HEK293T (cell line): ENCODE data around the gene RCSD1.

Experiments
- CTCF ChIA-PET: fragments of 350-600 bp; formaldehyde crosslinking; extraction: SDS; loops from one replicate; lab custom pipeline; 2021; ENCODE audit warnings: antibody characterized with exemption, inconsistent platforms; lab: Yijun Ruan, JAX
- POLR2A ChIA-PET: fragments of 350-600 bp; formaldehyde crosslinking; extraction: SDS; loops from one replicate; lab custom pipeline; 2020; ENCODE audit warnings: antibody characterized with exemption, inconsistent platforms; lab: Yijun Ruan, JAX
- DNase-seq: peaks from one replicate; pipeline ENCODE4 v3.0.0; 2012; ENCODE audit warnings: mixed read lengths; ENCODE audit errors: extremely low spot score
- ARNT ChIP-seq: fragments of 450-650 bp; IDR thresholded peaks from 2 replicates; pipeline ENCODE4 v1.6.1; 2017; ENCODE audit warnings: mild to moderate bottlenecking
- BHLHE40 ChIP-seq: fragments of 450-650 bp; IDR thresholded peaks from 2 replicates; pipeline ENCODE4 v1.6.1; 2016; ENCODE audit warnings: mild to moderate bottlenecking, moderate library complexity, borderline replicate concordance
- CTBP1 ChIP-seq: fragments of 450-650 bp; IDR thresholded peaks from 2 replicates; pipeline ENCODE4 v1.6.1; 2016; ENCODE audit warnings: borderline replicate concordance
- ELF4 ChIP-seq: fragments of 450-650 bp; IDR thresholded peaks from 2 replicates; pipeline ENCODE4 v1.6.1; 2017; ENCODE audit warnings: antibody characterized with exemption
- FOXA1 ChIP-seq: fragments of 450-650 bp; IDR thresholded peaks from 2 replicates; pipeline ENCODE4 v1.6.1; 2016; ENCODE audit warnings: mild to moderate bottlenecking
- FOXK2 ChIP-seq: fragments of 450-650 bp; IDR thresholded peaks from 2 replicates; pipeline ENCODE4 v1.6.1; 2016; ENCODE audit warnings: mild to moderate bottlenecking
- FOXM1 ChIP-seq: fragments of 450-650 bp; IDR thresholded peaks from 2 replicates; pipeline ENCODE4 v1.6.1; 2017; ENCODE audit warnings: mild to moderate bottlenecking, borderline replicate concordance
- HDGF ChIP-seq: fragments of 450-650 bp; IDR thresholded peaks from 2 replicates; pipeline ENCODE4 v1.6.1; 2017; ENCODE audit warnings: antibody characterized with exemption, borderline replicate concordance
- L3MBTL2 ChIP-seq: fragments of 450-650 bp; conservative IDR thresholded peaks from 2 replicates; pipeline ENCODE4 v1.6.1; 2016; ENCODE audit warnings: mild to moderate bottlenecking
- LEF1 ChIP-seq: fragments of 450-650 bp; IDR thresholded peaks from 2 replicates; pipeline ENCODE4 v1.6.1; 2017; ENCODE audit warnings: mild to moderate bottlenecking, borderline replicate concordance
- NFRKB ChIP-seq: fragments of 450-650 bp; IDR thresholded peaks from 2 replicates; pipeline ENCODE4 v1.6.1; 2016; ENCODE audit warnings: mild to moderate bottlenecking, moderate library complexity
- SP1 ChIP-seq: fragments of 450-650 bp; IDR thresholded peaks from 2 replicates; pipeline ENCODE4 v1.6.1; 2017
- SUZ12 ChIP-seq: fragments of 450-650 bp; IDR thresholded peaks from 2 replicates; pipeline ENCODE4 v1.6.1; 2016; ENCODE audit warnings: mild to moderate bottlenecking
- TARDBP ChIP-seq: fragments of 450-650 bp; IDR thresholded peaks from 2 replicates; pipeline ENCODE4 v1.6.1; 2016
- ZNF384 ChIP-seq: fragments of 450-650 bp; IDR thresholded peaks from 2 replicates; pipeline ENCODE4 v1.6.1; 2016
- TF ChIP-seq, protein P1 (sequence below): fragments of 450-650 bp; IDR thresholded peaks from 2 replicates; pipeline ENCODE4 v1.6.1; 2016

The RCSD1 gene

DNA sequence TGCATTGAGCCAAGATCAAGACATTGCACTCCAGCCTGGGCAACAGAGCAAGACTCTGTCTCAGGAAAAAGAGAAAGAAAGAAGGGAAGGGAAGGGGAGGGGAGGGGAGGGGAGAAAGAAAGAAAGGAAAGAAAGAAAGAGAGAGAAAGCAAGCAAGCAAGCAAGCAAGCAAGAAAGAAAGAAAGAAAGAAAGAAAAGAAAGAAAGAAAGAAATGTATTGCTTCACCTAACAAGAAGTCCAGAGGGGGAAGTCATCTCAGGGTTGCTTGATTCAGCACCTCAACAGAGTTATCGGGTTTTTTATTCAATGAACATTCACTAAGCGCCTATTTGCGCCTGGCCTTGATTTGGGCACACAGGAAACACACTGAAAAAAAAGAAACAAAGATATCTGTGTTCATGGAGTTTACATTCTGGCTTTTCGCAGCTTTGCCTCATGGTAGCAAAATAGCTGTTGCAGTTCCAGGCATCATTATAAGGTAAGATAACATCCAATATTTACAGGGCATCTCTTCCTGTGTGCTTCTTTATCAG is 8.2 kb upstream of the RCSD1 start:
- CTCF ChIA-PET: no interaction called here
- no peak for DNase-seq
- POLR2A ChIA-PET: no interaction called here
- no peak for TF ChIP-seq SUZ12
- TF ChIP-seq FOXM1: no peak
- no peak for TF ChIP-seq FOXK2
- no peak for TF ChIP-seq L3MBTL2
- no peak for TF ChIP-seq FOXA1

DNA sequence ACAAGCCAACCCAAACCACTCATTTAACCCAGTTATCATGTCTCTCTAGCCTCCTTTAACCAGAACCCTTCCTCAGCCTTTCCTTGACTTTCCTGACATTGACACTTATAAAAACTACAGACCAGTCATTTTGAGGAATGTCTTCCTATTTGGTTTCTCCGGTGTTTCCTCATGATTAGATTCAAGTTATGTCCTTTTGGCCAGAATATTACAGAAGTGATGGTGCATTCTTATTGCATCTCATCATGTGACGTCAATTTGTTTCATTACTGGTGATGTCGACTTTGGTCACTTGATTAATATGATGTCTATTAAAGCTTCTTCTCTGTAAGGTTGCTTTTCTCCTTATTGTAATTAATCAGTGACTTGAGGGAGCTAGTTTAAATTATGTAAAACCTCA is 6.1 kb upstream of the RCSD1 start:
- ChIA-PET POLR2A (no interaction called here), CTCF (no interaction called here)
- no peak for DNase-seq
- TF ChIP-seq L3MBTL2: no peak
- TF ChIP-seq ELF4: no peak

DNA sequence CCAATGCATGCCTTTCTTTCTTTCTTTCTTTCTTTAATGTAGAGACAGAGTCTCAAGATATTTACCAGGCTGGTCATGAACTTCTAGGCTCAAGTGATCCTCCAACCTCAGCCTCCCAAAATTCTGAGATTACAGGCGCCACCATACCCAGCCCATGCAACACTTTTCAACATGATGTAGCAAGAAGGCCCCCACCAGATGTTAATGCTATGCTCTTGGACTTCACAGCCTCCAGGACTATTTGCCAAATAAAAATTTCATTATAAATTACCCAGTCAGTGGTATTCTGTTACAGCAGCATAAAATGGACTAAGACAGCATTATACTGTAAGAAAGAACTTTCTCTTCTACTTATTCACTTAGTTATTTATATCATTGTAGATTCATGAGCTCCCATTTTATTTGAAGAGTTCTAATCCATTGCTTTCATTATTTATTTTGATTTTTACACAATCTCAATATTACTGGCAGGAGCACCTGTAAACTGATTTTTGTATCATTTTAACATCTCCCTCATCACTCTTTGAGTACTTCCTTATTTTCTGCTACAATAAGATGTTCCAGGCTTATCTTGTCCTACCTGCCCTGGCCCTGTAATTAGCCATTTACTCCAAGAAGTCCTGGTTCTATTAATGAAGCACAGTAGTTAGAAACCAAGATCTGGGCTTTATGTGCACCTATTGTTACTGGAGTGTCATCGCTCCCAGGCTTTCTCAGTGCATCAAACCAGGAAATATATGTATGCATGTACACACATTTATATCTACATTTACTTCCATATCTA is 4.8 kb upstream of the RCSD1 start:
- no peak for TF ChIP-seq SUZ12
- no peak for TF ChIP-seq ARNT
- no peak for TF ChIP-seq L3MBTL2
- TF ChIP-seq HDGF: no peak
- TF ChIP-seq LEF1: no peak
- TF ChIP-seq BHLHE40: no peak
- no peak for TF ChIP-seq NFRKB
- TF ChIP-seq ELF4: no peak
- TF ChIP-seq FOXK2: no peak
- TF ChIP-seq FOXA1: no peak
- TF ChIP-seq ZNF384: no peak
- ChIA-PET CTCF (no interaction called here), POLR2A (no interaction called here)
- no peak for DNase-seq

DNA sequence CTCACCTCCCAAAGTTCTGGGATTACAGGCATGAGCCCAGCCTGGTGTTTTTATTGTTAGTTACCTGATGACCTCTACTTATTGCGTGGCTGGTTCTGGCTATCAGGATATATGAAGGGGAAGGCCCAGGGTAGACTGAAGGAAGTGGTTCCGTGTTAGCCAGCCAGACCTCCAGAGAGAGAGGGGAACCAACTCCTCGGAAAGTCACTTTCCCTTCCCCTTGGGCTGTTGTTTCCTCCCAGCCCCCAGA is 2.5 kb upstream of the RCSD1 start:
- TF ChIP-seq CTBP1 (no peak), LEF1 (no peak), TARDBP (no peak), NFRKB (no peak), FOXM1 (no peak), FOXK2 (no peak)
- ChIA-PET POLR2A (no interaction called here), CTCF (interaction anchor here (0.6 kb wide), 1 partner anchor 151 kb away, joined by 3 read pairs; no protein-coding TSS in a partner anchor)
- DNase-seq: no peak

DNA sequence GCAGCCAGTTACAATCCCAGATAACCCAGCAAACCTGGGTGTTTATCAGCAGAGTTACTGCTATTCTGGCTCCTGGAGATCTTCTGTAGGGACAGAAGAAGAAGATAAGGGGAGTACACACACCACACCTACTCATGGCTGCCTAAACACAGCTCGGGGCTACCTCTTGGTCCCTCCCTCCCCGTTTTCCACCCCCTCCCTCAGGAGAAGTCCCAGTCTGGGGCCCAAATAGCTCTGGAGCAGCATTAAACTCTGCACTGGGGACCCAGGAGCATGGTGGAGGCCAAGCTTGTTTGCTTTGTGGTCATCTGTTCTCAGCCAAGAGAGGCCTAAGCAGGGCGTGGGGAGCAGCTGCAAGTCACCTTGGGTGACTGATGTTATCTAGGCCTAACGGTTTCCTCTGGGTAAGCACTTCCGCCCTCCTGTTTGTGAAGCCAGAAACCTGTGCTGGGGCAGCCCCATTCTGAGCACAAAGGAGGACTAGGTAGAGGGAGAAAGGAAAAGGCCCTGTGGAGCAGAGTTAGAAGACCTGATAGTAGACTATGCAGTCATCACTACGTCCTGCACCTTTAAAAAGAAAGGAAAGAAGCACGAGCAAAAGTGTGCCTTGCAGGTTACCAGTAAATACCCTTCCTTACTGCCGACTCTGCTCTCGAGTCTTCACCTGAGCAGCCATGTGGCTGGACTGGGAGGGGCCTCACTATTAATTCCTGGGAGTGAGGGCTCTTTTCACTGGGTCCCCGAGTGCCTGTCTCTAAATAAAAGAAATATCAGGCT is 2.0 kb upstream of the RCSD1 start:
- ChIA-PET CTCF (interaction anchor here (0.6 kb wide), 1 partner anchor 151 kb away, joined by 3 read pairs; no protein-coding TSS in a partner anchor), POLR2A (no interaction called here)
- no peak for TF ChIP-seq BHLHE40
- TF ChIP-seq SP1: no peak
- TF ChIP-seq FOXM1: no peak
- DNase-seq: no peak

DNA sequence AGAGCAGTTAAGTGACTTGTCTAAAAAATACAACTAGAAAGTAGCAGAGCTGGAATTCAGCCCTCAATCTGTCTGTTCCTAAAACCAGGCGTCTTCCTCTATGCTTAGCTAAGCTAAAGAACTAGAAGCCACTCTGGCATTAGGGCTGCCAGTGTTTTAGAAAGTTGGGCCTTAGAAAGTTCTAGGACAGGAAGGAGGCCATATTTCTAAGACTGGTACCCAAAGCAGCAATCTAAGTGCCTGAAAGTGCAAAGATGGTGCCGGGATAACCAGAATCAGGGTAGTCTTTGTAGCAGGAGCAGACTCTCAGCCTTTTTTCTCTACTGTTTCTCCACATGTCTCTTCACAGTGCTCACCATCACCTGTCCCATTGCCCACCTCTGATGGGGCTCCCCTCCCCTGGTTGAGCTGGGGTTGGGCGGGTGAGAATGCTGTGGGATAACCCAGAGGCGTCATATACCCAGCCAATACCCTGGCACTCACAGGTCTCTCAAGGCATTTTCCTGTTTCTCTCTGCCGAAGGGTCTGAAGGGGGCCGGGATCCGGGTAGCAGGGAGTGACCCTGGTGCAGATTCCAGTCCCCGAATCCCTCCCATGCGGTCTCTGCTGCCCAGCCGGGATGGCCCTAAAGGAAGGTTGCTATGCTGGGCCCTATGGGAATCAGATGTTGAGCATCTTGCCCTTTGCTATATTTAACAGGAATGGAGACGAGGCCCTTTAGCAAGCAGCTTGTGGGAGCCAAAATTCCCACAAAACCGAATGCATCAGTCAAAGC is 1.1 kb upstream of the RCSD1 start:
- POLR2A ChIA-PET: no interaction called here
- TF ChIP-seq FOXA1 (no peak), BHLHE40 (no peak)
- DNase-seq: no peak

DNA sequence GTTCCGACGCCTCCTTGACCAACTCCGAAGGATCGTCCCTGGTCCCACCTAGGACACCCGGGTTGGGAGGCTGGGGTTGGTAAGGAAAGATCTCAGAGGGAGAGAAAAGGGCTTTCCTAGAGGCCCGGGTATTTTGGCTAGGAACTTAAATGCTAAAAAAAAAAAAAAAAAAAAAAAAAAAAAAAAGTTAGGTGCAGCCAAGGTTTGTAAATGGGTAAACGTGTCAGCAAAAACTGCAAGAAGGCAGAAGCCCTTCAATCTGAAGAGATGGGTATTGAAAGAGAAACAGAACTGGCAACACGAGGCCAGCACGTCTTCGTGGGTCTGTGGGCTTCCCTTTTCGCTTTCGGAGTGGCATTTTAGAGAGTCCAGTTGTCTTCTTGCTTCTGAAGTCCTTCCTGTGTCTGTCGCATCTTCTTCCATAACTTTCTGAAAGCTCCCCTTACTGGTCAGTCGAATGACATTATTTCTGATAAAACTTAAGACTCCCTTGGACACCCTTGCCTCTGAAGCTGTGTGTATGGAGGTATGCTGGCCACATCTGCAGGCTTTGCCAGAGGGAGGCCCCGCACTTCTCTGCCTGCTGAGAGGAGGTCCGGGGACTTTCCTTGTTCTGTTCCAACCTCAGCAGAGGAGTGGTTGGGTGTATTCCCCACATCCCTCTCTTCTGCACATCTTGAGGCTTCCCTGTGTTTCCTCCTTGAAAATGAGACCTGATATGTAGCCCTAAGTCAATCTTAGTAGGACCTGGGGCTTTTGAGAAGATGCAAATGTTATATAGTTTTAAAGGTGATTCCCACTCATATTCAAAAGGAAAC is 745 bp downstream of the RCSD1 start:
- POLR2A ChIA-PET: no interaction called here
- CTCF ChIA-PET: no interaction called here

More for the DNA sequence above, 1.1 kb upstream of the RCSD1 start:
- CTCF ChIA-PET: no interaction called here

More for the DNA sequence above, 745 bp downstream of the RCSD1 start:
- TF ChIP-seq CTBP1: no peak
- no peak for TF ChIP-seq ARNT
- TF ChIP-seq, protein P1, sequence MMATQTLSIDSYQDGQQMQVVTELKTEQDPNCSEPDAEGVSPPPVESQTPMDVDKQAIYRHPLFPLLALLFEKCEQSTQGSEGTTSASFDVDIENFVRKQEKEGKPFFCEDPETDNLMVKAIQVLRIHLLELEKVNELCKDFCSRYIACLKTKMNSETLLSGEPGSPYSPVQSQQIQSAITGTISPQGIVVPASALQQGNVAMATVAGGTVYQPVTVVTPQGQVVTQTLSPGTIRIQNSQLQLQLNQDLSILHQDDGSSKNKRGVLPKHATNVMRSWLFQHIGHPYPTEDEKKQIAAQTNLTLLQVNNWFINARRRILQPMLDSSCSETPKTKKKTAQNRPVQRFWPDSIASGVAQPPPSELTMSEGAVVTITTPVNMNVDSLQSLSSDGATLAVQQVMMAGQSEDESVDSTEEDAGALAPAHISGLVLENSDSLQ: no peak
- TF ChIP-seq SUZ12: no peak
- no peak for TF ChIP-seq FOXA1
- TF ChIP-seq TARDBP: no peak
- no peak for TF ChIP-seq SP1
- no peak for TF ChIP-seq BHLHE40
- TF ChIP-seq NFRKB: no peak
- TF ChIP-seq HDGF: no peak
- TF ChIP-seq ELF4: no peak
- no peak for TF ChIP-seq FOXM1
- no peak for TF ChIP-seq FOXK2
- TF ChIP-seq ZNF384: no peak
- no peak for TF ChIP-seq LEF1
- no peak for DNase-seq
